Transverse colon (tissue), 4 donors: ENCODE measurements around the gene KAT2A.
A peak's percentile ranks its signal among the peaks of the same experiment; 100 is the strongest.

Experiments used
- POLR2A ChIP-seq: fragments of 450-650 bp; IDR thresholded peaks from one replicate; pipeline ENCODE4 v1.6.1; 2016; ENCODE audit warnings: antibody characterized with exemption, mild to moderate bottlenecking, moderate library complexity
- POLR2AphosphoS5 ChIP-seq, 3 donors: sonication (generic); formaldehyde crosslinking; IDR thresholded peaks; one replicate each; pipeline ENCODE4 v1.6.1; 2016; ENCODE audit warnings: antibody characterized with exemption in 3 of 3
- TF ChIP-seq, protein P1 (sequence below), 5 experiments: fragments of 200-600 bp in 3 of 5; fragments of 450-650 bp in 2 of 5; sonication (generic) in 3 of 5; IDR thresholded peaks; 1 replicate in 2 of 5; 2 replicates in 3 of 5; pipeline ENCODE4 v1.5.1; 2016 to 2017; ENCODE audit warnings: antibody characterized with exemption in 5 of 5, inconsistent platforms in 3 of 5, mild to moderate bottlenecking in 2 of 5, moderate library complexity in 1 of 5

DNA sequence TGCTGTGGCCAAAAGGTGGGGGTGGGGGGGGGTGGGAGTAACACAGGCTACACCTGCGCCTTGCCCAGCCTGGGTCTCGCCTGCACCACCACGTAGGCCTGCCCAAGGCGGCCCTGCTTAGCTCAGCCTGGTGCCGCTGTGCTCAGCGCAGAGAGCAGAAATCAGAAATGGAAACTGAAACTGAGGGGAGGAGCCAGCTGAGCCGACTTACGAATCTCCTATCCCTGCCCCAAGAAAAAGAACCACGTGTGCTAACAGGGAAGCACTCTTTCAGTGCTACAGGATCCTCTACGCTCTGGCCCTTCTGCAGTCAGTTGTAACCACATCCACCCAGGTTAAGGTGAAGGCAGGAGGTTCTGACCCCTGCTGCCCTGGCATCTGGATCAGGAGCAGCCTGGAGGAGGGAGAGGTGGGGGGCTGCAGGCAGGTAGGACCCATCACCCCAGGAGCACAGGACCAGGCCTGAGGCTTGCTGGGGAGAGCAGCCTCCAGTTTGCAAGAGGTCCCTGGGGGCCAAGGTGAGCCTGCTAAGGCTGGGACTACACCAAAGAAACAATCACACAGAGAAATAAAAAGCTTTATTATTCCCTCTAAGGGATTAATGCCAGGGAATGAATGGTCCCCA lies 8.5 kb downstream of the KAT2A start, which contains the start of gene DHX58:
- TF ChIP-seq, protein P1, sequence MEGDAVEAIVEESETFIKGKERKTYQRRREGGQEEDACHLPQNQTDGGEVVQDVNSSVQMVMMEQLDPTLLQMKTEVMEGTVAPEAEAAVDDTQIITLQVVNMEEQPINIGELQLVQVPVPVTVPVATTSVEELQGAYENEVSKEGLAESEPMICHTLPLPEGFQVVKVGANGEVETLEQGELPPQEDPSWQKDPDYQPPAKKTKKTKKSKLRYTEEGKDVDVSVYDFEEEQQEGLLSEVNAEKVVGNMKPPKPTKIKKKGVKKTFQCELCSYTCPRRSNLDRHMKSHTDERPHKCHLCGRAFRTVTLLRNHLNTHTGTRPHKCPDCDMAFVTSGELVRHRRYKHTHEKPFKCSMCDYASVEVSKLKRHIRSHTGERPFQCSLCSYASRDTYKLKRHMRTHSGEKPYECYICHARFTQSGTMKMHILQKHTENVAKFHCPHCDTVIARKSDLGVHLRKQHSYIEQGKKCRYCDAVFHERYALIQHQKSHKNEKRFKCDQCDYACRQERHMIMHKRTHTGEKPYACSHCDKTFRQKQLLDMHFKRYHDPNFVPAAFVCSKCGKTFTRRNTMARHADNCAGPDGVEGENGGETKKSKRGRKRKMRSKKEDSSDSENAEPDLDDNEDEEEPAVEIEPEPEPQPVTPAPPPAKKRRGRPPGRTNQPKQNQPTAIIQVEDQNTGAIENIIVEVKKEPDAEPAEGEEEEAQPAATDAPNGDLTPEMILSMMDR (IDR thresholded peaks at IDR 0.05): no peak
- peak; percentile 68 for TF ChIP-seq POLR2A
- TF ChIP-seq POLR2AphosphoS5 (IDR thresholded peaks at IDR 0.05): peak; percentile 58 to 87 (median 81)
